Neural progenitor cell (in vitro differentiated cells): ENCODE measurements around the gene OBP2B. TPM values are rescaled to one million over a fixed set of nuclear protein-coding genes. Genes with fewer than 3 reads are reported as not detected.

Experiments
- DNase-seq: peaks from one replicate; pipeline ENCODE4 v3.0.0-alpha.2; 2016; ENCODE audit warnings: low spot score
- H2AFZ ChIP-seq: fragments of 200-600 bp; sonication (generic); replicated peaks from 2 replicates; pipeline ENCODE4 v1.6.1; 2016; ENCODE audit warnings: antibody characterized with exemption
- H3F3A ChIP-seq: fragments of 200-600 bp; sonication (generic); 2 replicates; pipeline ENCODE4 v1.6.1; 2016; ENCODE audit warnings: antibody characterized with exemption, low read depth
- H3K27ac ChIP-seq: fragments of 200-600 bp; sonication (generic); 2 replicates; pipeline ENCODE4 v1.5.1; 2016; ENCODE audit warnings: mild to moderate bottlenecking
- H3K27me3 ChIP-seq: fragments of 200-600 bp; sonication (generic); 2 replicates; pipeline ENCODE4 v1.6.1; 2016; ENCODE audit warnings: mild to moderate bottlenecking, moderate library complexity
- H3K36me3 ChIP-seq: fragments of 200-600 bp; sonication (generic); 2 replicates; pipeline ENCODE4 v1.5.1; 2016
- H3K4me1 ChIP-seq: fragments of 200-600 bp; sonication (generic); 2 replicates; pipeline ENCODE4 v1.6.1; 2016; ENCODE audit warnings: mixed run types
- H3K4me2 ChIP-seq: fragments of 200-600 bp; sonication (generic); 2 replicates; pipeline ENCODE4 v1.6.1; 2016
- H3K4me3 ChIP-seq: fragments of 200-600 bp; sonication (generic); 2 replicates; pipeline ENCODE4 v1.5.1; 2016
- H3K79me2 ChIP-seq: fragments of 200-600 bp; sonication (generic); 2 replicates; pipeline ENCODE4 v1.6.1; 2016; ENCODE audit warnings: low read depth
- H3K9ac ChIP-seq: fragments of 200-600 bp; sonication (generic); 2 replicates; pipeline ENCODE4 v1.6.1; 2016
- H3K9me3 ChIP-seq: fragments of 200-600 bp; sonication (generic); 2 replicates; pipeline ENCODE4 v1.5.1; 2016; ENCODE audit warnings: low read depth
- H4K20me1 ChIP-seq: fragments of 200-600 bp; sonication (generic); 2 replicates; pipeline ENCODE4 v1.6.1; 2016; ENCODE audit warnings: low read depth
- H3K27ac Mint-ChIP-seq: 3 replicates; pipeline ENCODE4 v1.8.0; 2021; ENCODE audit warnings: mixed read lengths
- H3K27me3 Mint-ChIP-seq: 2 replicates; pipeline ENCODE4 v1.8.0; 2022; ENCODE audit warnings: low read depth, mild to moderate bottlenecking, inconsistent platforms, moderate library complexity, mixed read lengths; ENCODE audit not compliant: insufficient read depth
- H3K36me3 Mint-ChIP-seq: 3 replicates; pipeline ENCODE4 v1.8.0; 2021; ENCODE audit warnings: mixed read lengths
- H3K4me1 Mint-ChIP-seq: 3 replicates; pipeline ENCODE4 v1.8.0; 2021; ENCODE audit warnings: mixed read lengths
- H3K4me3 Mint-ChIP-seq: 3 replicates; pipeline ENCODE4 v1.8.0; 2021; ENCODE audit warnings: mild to moderate bottlenecking, moderate library complexity, mixed read lengths
- H3K9me3 Mint-ChIP-seq: 3 replicates; pipeline ENCODE4 v1.8.0; 2020; ENCODE audit warnings: mixed read lengths
- CTCF ChIP-seq: fragments of 200-600 bp; sonication (generic); IDR thresholded peaks from 2 replicates; pipeline ENCODE4 v1.5.1; 2017; ENCODE audit warnings: antibody characterized with exemption, mild to moderate bottlenecking
- EZH2 ChIP-seq: fragments of 200-600 bp; sonication (generic); IDR thresholded peaks from 2 replicates; pipeline ENCODE4 v1.6.1; 2017; ENCODE audit warnings: antibody characterized with exemption, mild to moderate bottlenecking, moderate library complexity
- EZH2phosphoT487 ChIP-seq: fragments of 200-600 bp; sonication (generic); IDR thresholded peaks from 2 replicates; pipeline ENCODE4 v1.6.1; 2017; ENCODE audit warnings: antibody characterized with exemption
- total RNA-seq: library from RNA; depleted of rRNA; stranded (reverse); fragments of >200 nt; gene quantifications from 2 replicates; pipeline ENCODE4 v1.2.3, GENCODE V29; 2015; ENCODE audit warnings: low replicate concordance

Gene OBP2B
- total RNA-seq, 1 donor from 2014 or later, result not detected

- Histone ChIP-seq H3K27ac (no peak overlapping the region), H3K4me2 (no peak overlapping the region), H4K20me1 (no peaks in the 10 kb centered on the region), H3K36me3 (no peaks in the 10 kb centered on the region), H3F3A (no peaks in the 10 kb centered on the region), H3K9ac (no peak overlapping the region), H3K4me1 (no peaks in the 10 kb centered on the region), H2AFZ (no peak overlapping the region), H3K27me3 (peaks cover 70% of the 10 kb centered on the region), H3K4me3 (no peak overlapping the region), H3K9me3 (no peaks in the 10 kb centered on the region), H3K79me2 (no peaks in the 10 kb centered on the region)
- no peak for TF ChIP-seq EZH2
- no peak for TF ChIP-seq EZH2phosphoT487
- no peak for TF ChIP-seq CTCF
- Mint-ChIP-seq H3K4me1 (peaks cover 3% of the 10 kb centered on the region), H3K4me3 (no peak overlapping the region), H3K36me3 (no peaks in the 10 kb centered on the region), H3K27ac (no peak overlapping the region), H3K27me3 (peaks cover 12% of the 10 kb centered on the region), H3K9me3 (no peaks in the 10 kb centered on the region)
- no peak for DNase-seq
Observed at GRCh38 chr9:133181561-133181960, 27.5 kb downstream of the OBP2B start.

- Mint-ChIP-seq H3K4me1 (peaks cover 1% of the 10 kb centered on the region), H3K9me3 (no peaks in the 10 kb centered on the region), H3K36me3 (no peaks in the 10 kb centered on the region), H3K27ac (no peak overlapping the region), H3K4me3 (no peak overlapping the region), H3K27me3 (peaks cover 9% of the 10 kb centered on the region)
- no peak overlapping the region for H3K4me2 ChIP-seq
- no peak overlapping the region for H3K27ac ChIP-seq
- no peaks in the 10 kb centered on the region for H3K36me3 ChIP-seq
- no peak overlapping the region for H3K4me3 ChIP-seq
- H3K9me3 ChIP-seq, result no peaks in the 10 kb centered on the region
- H3K9ac ChIP-seq, result no peak overlapping the region
- no peaks in the 10 kb centered on the region for H3K4me1 ChIP-seq
- TF ChIP-seq EZH2phosphoT487 (no peak), CTCF (no peak), EZH2 (no peak)
- H4K20me1 ChIP-seq, result no peaks in the 10 kb centered on the region
- no peaks in the 10 kb centered on the region for H3K79me2 ChIP-seq
- no peak for DNase-seq
- no peaks in the 10 kb centered on the region for H3F3A ChIP-seq
- H3K27me3 ChIP-seq, result peaks cover 70% of the 10 kb centered on the region
- H2AFZ ChIP-seq, result no peak overlapping the region
Observed at GRCh38 chr9:133180953-133181352, 28.1 kb downstream of the OBP2B start.

- Mint-ChIP-seq H3K4me3 (no peak overlapping the region), H3K4me1 (no peaks in the 10 kb centered on the region)
Observed at GRCh38 chr9:133173056-133173455, 36.0 kb downstream of the OBP2B start.

More at GRCh38 chr9:133173056-133173455, 36.0 kb downstream of the OBP2B start:
- Mint-ChIP-seq H3K27ac (no peak overlapping the region), H3K27me3 (peaks cover 2% of the 10 kb centered on the region), H3K9me3 (no peaks in the 10 kb centered on the region), H3K36me3 (no peaks in the 10 kb centered on the region)
- no peak overlapping the region for H3K9ac ChIP-seq
- H3K36me3 ChIP-seq, result no peaks in the 10 kb centered on the region
- peaks cover 41% of the 10 kb centered on the region for H3K27me3 ChIP-seq
- no peak overlapping the region for H3K27ac ChIP-seq
- H4K20me1 ChIP-seq, result no peaks in the 10 kb centered on the region
- H3K4me1 ChIP-seq, result no peaks in the 10 kb centered on the region
- no peak overlapping the region for H2AFZ ChIP-seq
- H3K4me2 ChIP-seq, result no peak overlapping the region
- H3K4me3 ChIP-seq, result no peak overlapping the region
- TF ChIP-seq CTCF (no peak), EZH2phosphoT487 (no peak), EZH2 (no peak)
- no peaks in the 10 kb centered on the region for H3K79me2 ChIP-seq
- H3F3A ChIP-seq, result no peaks in the 10 kb centered on the region
- DNase-seq, result no peak
- no peaks in the 10 kb centered on the region for H3K9me3 ChIP-seq
